ENCODE results near the gene EFR3B.
"Not testable (repeated sequence)": the region's sequence is repeated elsewhere in the genome, so short reads cannot be mapped to it uniquely, and the experiment has no call there.

The EFR3B gene

GRCh38 chr2:25041928-25042320 lies at the start of gene EFR3B:
Gene EFR3B (plus strand): TSS chr2:25042076. CDS start chr2:25042313, 237 bp downstream.
- DNase-seq: peak; percentile 89

- DNase-seq: no peak
Observed at GRCh38 chr2:24993406-24994145, 48.3 kb upstream of the EFR3B start.

GRCh38 chr2:24994146-24994724 lies 47.6 kb upstream of the EFR3B start:
- no peak for DNase-seq

- not testable (repeated sequence) for DNase-seq
Observed at GRCh38 chr2:24999097-24999496, 42.8 kb upstream of the EFR3B start.

GRCh38 chr2:25000036-25000435 lies 41.8 kb upstream of the EFR3B start:
- no peak for DNase-seq

- DNase-seq: no peak
Observed at GRCh38 chr2:25000503-25001324, 41.2 kb upstream of the EFR3B start.

- DNase-seq: no peak
Observed at GRCh38 chr2:25001325-25001637, 40.6 kb upstream of the EFR3B start.

- no peak for DNase-seq
Observed at GRCh38 chr2:25002066-25002465, 39.8 kb upstream of the EFR3B start.

- no peak for DNase-seq
Observed at GRCh38 chr2:25009954-25010353, 31.9 kb upstream of the EFR3B start.

GRCh38 chr2:25011342-25011741 lies 30.5 kb upstream of the EFR3B start:
- not testable (repeated sequence) for DNase-seq

GRCh38 chr2:25014631-25015030 lies 27.2 kb upstream of the EFR3B start:
- DNase-seq: no peak

- no peak for DNase-seq
Observed at GRCh38 chr2:25018681-25019080, 23.2 kb upstream of the EFR3B start.

- DNase-seq: no peak
Observed at GRCh38 chr2:25021791-25022362, 20.0 kb upstream of the EFR3B start.

GRCh38 chr2:25023333-25023732 lies 18.5 kb upstream of the EFR3B start:
- no peak for DNase-seq

- DNase-seq: no peak
Observed at GRCh38 chr2:25025229-25026007, 16.5 kb upstream of the EFR3B start.

- no peak for DNase-seq
Observed at GRCh38 chr2:25026008-25026530, 15.8 kb upstream of the EFR3B start.

GRCh38 chr2:25029183-25029554 lies 12.7 kb upstream of the EFR3B start:
- no peak for DNase-seq

- DNase-seq: no peak
Observed at GRCh38 chr2:25030702-25031101, 11.2 kb upstream of the EFR3B start.

GRCh38 chr2:25032094-25032493 lies 9.8 kb upstream of the EFR3B start:
- DNase-seq: no peak

GRCh38 chr2:25032901-25033300 lies 9.0 kb upstream of the EFR3B start:
- no peak for DNase-seq

- no peak for DNase-seq
Observed at GRCh38 chr2:25034081-25034480, 7.8 kb upstream of the EFR3B start.

GRCh38 chr2:25035537-25036220 lies 6.2 kb upstream of the EFR3B start:
- DNase-seq: no peak

Data from CD4-positive, alpha-beta T cell treated with Interleukin-4 for 4 hours (primary cell).